ENCODE data around the gene CLINT1.

CLINT1 gene

DNA sequence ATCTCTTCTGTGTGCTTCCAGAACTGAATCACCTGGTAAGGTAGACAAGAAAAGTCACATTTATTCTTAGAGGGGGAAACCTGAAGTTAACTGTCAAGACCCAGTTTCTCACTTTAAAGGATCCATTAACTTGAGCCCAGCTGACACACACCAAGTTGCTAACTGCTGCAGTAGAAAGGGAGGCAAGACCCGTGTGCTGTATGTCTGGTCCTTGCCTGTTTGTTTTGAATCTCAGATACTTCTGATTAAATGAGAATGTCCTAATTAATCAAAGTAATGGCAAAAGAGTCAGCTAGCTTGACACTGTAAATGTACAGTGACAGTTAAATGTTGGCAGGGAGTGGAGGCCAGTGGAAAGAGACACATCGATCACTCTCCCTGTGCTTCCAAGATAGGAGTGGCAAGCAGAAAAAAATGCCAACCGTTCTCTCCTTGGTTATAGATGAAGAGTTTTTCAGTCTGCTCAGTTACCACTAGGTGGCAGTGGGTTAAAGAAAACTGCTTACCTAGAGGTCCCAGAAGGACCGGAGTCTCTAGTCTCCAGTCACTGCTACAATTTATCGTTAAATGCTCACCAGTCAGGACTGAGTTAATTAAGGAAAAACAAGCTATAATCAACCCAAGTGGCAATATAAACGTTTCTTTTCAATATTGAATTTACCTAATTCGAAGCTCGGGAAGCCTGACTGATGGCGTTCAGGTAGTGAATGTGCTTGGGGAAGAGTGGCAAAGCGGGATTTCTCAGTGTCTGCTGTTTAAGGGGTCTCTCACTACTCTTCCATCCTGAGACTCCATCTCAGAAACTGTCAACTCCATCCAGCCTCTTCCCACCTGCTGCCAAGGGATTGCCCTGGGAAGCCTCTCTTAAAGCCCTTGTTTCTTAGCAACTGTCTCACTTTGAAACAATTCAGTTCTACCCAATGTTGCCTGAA, 97.0 kb downstream of the CLINT1 start:
- DNase-seq (ENCODE audit: low read depth in 2 of 3, low spot score in 1 of 3), result peak in 1 of 3 donors; percentile 42

DNA sequence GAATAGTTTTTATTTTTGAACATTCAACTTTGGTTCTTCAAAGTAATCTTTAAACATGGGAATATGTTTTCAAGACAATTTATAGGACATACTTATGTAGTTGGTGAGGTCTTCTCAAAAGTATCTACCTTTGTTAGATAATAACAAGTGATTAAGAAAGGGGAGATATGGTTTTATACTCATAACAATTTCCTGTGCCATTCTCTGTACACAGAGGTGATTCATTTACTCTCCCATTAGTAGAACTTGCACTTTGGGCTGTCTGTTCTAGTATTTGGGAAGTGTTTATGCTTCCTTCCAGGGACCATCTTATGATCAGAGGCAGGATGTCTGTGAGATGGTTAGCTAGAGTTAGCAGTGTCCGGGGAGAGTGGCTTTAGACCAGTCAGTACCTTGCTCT, 100.2 kb downstream of the CLINT1 start:
- DNase-seq (ENCODE audit: low read depth in 2 of 3, low spot score in 1 of 3), result no peak

DNA sequence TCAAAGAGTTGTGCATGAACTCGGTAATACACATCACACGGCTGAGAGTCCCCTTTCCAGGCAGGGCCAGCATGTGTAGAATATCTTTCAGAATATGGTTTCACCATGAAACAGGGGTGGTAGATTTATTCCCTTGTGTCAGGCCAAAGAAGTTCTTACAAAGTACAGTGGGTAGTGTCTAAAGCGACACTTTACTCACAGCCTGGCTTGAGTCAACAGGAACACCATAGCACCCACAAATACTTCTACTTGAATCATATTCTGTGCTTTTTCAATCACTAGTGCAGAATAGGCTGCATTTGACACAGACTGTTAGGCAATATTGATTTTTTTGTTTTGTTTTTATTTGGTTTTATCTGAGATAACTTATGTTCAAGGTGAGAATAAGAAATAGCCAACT, 102.8 kb downstream of the CLINT1 start:
- no peak for DNase-seq (ENCODE audit: low read depth in 2 of 3, low spot score in 1 of 3)

DNA sequence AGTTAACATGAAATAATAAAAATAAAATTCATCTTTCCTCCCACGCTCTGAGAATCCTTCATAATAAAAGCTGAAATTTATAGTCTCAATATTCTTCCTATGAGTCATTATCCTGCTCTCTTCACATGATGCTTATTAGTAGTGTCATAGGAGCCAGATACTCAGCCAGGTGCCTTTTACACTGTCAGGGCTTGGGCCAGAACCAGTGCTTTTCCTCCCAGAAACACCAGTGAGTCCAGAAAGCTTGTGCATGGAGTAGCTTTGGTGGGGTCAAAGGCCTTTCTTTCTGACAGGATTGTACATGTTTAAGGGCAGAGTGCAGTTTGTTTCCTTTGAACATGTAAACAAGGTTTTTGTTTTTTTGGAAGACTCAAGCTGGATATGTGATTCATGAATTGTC, 108.6 kb downstream of the CLINT1 start:
- no peak for DNase-seq (ENCODE audit: low read depth in 2 of 3, low spot score in 1 of 3)

DNA sequence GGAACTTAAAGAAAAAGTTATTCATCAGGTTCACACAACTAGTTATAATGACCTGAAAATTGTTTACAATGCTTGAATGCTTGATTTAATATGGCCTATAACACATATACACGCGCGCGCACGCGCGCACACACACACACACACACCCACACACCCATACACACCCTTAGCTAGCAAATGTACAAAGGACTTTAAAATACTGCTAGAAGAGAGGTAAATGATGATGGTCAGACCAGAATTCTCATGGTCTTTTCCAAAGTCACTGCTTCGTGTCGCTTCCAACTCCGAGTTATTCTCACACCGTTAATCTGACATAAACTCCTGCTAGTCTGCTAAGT, 109.5 kb downstream of the CLINT1 start:
- DNase-seq (ENCODE audit: low read depth in 2 of 3, low spot score in 1 of 3), result no peak

DNA sequence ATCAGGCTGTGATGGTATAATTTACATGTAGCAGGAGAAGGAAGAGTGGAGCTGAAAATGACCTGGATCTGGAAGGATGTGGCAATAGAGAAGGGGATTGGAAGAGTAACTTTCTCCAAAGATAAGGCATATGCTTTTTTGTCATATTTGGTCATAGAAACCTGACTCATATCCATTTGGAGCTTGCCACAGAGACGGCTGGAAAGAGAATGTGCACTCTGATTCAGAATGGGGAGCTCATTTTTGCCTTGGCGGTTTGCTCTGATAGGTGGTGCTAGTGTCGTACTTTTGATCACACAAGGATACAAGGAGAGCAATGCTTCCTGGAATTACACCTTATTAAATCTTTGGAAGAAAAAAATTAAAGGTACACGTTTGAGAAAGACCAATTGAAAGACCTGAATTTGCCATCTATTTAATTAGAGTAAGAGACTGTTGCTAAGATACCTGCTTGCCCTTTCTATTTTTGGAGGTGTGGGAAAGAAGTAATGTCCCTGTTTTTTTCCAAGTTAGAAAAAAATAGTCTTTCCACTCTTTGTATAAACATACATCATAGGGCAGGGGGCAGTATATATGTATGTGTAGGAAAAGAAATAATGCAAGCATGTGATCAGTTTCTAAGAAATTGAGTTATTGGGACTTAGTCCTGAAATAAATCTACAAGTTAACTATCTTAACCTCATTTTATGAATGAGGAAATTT, 110.0 kb downstream of the CLINT1 start:
- DNase-seq (ENCODE audit: low read depth in 2 of 3, low spot score in 1 of 3), result no peak

DNA sequence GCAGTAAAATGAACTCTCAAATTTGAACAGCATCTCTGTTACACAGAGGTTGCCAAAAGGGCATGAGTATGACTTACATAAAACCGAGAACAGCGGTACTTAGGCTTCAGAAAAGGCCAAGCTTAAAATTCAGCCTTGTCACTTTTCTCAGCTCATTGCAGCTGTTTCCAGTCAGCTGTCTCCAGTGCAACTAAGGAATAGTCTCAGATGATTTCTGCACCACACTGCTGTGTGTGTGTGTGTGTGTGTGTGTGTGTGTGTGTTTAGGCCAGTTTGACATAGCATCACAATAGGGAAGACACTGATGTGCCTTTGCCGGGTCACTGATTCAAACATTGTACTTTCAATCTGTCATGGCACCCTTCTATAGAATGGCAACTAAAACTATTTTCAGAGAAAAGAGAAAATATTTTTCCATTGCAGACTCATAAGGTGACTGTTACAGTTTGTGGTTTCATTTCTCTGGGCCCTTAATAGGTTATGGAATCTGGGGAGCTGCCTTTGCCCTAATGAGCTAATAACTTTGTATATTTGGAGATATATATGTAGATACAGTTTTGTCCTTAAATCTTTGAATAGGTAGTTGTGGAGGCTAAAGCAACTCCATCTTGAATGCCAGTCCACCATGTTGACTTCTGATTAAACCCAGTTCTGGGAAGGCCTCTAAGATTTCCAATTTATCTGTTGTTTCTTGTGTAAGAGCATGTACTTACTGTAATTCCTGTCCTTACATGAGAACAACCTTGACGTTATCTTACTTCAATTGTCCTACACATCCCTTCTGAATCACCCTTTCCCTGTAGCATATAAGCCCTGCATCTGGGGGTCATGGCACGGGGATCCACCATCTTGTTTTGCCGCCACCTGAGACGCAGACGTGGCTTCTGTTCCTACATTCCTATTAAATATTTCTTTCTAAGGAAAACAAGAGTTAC, 110.9 kb downstream of the CLINT1 start:
- no peak for DNase-seq (ENCODE audit: low read depth in 2 of 3, low spot score in 1 of 3)

DNA sequence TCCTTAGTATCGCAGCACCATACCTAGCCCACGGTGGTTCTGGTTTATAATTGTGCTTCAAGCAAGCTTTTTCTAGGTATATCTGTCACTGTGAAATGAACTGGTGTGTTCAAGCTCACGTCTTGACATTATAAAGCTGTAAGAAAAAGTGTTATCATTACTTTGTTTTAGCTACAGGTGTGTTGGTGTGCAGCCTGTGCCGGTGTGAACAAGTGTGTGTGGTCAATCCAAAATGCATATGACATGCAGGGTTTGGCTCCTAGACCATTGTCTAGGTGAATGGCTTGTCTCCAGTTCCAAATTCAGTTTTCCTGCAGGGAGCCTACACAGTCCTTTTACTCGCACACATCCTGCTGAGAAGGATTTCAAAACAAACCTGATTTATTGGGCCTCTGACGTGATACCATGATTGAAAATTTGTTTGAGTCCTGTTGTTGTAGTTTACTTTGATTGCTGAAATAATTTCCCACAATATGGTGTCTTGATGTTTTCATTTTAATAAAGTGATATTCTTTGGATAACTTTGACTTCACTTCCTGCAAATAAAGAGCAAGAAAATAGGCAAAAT, 111.7 kb downstream of the CLINT1 start:
- no peak for DNase-seq (ENCODE audit: low read depth in 2 of 3, low spot score in 1 of 3)

DNA sequence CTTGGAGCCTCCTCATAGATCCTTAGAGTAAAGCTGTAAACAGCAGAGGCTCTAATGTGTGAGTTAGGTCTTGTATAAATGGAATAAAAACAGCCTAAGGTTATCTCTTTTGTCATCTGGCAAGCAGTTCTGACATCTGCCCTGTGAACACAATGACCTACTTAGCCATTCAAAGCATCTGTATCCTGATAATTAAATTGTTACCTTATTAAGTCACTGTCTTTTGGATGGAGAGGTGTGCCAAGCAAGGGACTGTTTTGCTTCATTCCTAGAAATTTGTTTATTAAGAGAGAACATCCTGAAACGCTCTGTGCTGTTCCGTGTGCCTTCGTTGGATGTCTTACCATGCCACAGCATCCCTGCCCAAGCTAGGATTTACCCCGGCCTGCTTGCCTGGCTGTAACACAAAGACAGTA, 113.9 kb downstream of the CLINT1 start:
- no peak for DNase-seq (ENCODE audit: low read depth in 2 of 3, low spot score in 1 of 3)

DNA sequence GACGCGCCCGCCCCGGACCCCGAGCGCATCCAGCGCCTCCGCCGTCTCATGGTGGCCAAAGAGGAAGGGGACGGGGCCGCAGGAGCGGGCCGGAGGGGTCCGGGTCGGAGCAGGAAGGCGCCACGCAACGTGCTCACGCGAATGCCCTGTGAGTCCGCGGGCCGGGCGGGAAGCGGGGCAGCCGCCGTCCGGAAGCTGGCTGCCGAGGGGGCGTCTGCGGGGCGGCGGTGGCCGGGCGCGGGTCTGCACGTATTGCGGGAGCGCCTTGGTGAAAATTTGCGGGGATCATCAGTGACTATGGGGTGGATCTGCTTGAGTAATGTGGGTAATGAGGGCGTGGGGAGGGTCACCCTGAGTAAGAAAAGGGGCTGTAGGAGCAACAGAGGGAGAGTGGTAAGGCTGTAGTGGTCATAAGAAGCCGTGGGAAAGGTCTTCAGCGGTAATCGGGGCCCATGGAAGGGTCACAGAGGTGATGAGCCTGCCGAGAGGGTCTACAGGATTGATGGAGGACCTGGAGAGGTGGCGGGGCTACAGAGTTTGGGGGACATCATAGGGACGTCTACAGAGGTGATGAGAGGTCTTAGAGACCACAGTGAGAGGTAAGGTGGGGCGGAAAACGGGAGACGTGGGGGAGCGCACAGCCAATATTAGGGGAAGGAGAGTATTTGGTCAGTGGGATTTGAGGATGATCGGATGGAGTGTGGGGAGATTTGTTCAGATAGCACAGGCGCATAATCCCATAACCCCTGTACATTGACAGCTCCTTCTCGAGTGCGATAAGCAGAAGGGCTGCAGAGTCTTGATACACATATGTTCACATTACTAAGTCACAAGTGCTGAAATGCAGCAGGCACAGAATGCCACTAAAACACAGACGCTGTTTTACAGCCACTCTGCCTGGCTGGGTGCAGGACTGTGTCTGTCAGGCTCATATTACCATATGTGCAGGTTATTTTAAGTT, 114.6 kb downstream of the CLINT1 start:
- peak in 1 of 3 donors; percentile 28 for DNase-seq (ENCODE audit: low read depth in 2 of 3, low spot score in 1 of 3)

DNA sequence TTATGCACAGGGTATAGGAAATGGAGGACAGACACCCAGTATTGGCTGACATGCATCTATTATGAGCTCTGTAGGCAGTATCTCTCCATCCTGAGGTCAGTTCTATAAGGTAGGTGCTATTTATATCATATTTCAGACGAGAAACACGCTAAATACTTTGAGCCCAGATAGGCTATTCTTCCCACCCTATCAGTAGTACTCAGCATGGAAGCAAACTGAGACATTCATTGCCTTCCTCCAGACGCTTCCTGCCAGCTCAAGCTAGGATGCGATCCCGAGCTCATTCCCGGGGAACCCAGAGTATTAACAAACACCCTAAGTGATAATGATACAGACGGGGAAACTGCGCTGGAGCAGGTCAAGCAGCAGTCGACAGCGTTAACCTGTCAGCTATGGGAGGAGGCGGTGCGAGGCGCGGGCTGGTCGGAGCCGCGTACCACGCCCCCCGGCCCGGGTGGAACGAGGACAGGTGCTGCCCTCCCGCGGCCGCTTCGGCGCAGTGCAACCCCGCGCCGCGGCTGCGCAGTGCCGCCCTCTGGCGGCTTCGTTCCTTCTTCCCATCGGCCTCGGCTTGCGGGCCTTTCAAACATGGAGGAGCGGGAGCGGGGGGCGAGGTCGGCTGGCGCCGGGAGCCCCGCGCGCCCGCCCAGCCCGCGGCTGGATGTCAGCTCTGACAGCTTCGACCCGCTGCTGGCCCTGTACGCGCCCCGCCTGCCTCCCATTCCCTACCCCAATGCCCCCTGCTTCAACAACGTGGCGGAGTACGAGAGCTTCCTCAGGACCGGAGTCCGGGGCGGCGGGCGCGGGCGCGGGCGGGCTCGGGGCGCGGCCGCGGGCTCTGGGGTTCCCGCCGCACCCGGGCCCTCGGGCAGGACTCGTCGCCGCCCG, 115.5 kb downstream of the CLINT1 start, which contains the start of gene LSM11:
TSS of gene LSM11 (plus strand) at position 550 of the 888 bp plus-strand sequence. CDS start at position 589, 39 bp downstream.
- peak; percentile 85 to 94 (median 87) for DNase-seq (ENCODE audit: low read depth in 2 of 3, low spot score in 1 of 3)

DNA sequence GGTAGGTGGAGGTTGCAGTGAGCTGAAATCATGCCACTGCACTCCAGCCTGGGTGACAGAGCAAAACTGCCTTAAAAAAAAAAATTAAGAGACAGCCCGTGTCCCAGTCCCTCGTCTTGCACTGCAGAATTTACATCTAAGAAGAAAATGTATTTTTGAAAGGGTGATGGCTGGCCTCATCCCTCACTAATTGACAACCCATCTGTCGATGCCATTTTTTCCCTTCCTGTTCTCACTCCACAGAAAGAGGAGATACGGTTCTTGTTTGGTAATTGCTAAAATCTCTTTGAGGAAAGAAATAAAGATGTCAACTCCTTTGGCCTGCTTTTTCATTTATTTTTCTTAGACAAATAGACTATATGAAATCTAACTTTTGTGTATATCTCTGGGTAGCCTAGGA, 117.8 kb downstream of the CLINT1 start:
- DNase-seq (ENCODE audit: low read depth in 2 of 3, low spot score in 1 of 3), result no peak

DNA sequence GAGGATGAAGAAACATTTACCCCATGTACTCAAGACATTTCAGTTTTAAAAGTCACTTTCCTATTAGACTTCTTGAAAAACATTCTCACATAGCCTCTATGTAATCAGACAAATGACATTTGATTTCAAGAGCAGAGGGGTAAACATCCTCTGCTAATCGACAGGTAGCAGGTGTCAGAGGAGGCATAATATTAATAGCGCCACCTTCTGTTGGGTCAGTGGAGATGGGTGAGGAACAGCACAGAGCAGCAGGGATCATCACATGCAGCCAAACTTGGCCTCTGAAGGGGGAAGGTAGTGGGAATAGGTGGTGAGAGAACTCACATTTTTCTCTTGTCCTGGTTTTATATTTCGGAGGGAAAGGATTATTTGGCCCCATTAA, 118.7 kb downstream of the CLINT1 start:
- DNase-seq (ENCODE audit: low read depth in 2 of 3, low spot score in 1 of 3), result no peak

DNA sequence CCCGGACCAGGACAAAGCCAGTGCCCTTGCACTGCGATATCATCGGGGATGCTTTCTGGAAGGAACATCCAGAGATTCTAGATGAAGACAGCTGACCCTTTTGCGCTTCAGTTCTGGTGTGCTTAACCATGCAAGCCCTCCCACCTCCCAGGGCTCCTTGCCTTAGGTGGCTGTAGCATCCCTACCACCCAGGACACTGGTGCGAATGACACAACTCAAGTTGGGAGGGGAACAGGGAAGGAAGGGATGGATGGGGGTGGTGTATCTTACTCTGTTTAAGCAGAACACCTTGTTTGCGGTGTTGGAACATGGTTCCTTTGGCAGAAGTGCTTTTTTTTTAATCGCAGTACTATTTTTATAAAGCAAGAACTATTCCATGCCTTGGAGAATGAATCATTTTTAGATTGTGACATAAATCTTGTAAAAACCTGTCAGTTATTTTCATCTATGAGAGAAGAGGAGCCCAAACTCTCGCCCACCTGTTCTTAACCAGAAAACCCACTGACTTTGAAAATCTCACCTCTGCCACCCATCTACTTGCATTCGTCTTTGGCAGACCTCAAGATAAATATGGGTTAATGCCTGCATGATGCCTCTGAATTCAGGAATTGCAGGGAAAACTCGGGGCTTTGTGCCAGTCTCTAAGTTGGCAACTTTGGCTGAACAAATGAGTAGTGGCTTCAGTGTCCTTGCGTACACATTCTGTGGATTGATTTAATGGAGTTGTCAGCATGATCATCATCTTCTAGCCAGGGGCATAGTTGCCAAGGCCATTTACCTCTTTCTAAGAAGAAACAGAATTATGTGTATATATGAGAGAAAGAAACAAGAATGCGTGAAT, 119.3 kb downstream of the CLINT1 start:
- no peak for DNase-seq (ENCODE audit: low read depth in 2 of 3, low spot score in 1 of 3)

DNA sequence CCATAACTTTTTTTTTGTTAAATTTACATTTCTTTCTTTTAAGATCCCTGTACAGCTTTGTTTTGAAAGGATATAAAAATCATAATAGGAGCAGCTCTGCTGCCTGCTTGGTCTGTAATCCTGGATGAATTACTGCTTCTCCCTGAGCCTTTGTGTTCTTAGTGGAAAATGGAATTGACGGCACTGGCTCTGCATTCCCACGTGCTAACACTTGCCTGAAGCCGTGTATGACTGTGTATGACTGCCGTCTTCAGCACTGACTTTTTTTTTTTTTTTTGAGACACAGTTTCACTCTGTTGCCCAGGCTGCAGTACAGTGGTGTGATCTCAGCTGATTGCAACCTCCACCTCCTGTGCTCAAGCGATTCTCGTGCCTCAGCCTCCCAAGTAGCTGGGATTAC, 123.0 kb downstream of the CLINT1 start:
- DNase-seq (ENCODE audit: low read depth in 2 of 3, low spot score in 1 of 3), result no peak

Measured in stimulated activated CD4-positive, alpha-beta T cell treated with anti-CD3 and anti-CD28 coated beads, Interleukin-12 subunit alpha, Interleukin-12 subunit beta, amount 100 ng/mL, for 48 hours (primary cell).